ENCODE data around the gene RAMP3.

RAMP3 gene

DNA sequence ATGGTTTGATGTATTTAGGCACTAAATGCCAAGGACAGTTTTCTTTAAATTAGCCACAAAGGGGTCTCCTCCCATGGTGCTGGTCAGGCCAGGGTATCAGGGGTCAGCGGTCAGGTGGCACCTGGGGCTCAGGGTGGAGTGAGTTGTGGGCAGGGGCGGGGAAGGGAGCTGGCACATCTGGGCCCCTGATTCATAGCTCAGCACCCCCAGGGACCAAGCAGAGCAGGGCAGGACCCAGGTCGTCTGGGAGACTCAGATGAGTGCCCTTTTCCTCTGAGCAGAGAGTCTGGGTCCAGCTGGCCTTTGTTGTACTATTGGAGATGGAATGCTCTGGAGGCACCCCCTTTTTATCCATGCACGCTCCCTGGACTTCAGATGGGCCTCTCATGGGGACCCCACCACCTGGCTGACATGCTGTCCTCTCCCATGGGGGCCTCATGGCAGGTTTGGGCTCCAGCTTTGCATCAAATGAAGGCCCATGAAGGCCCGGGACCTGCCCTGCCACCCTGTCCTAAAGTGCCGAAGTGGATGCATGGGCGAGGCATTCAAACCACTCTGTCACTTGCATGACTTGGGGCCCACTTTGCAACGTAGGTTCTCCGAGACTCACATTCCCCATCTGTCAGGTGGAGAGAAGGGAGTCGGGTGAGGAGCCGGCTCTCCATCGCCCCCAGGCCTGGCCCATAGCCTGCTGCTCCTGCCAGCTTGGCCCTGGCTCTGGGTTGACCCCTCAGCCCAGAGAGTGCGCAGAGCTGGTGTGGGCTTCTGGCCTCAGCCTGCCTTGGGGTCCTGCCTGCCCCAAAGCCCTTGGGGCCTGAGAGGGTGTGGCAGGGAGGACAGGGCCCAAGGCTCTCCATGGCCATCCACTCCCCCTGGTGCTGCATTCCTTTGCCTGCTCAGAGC, 66.4 kb downstream of the RAMP3 start:
- DNase-seq (ENCODE audit: low read depth) = no peak

DNA sequence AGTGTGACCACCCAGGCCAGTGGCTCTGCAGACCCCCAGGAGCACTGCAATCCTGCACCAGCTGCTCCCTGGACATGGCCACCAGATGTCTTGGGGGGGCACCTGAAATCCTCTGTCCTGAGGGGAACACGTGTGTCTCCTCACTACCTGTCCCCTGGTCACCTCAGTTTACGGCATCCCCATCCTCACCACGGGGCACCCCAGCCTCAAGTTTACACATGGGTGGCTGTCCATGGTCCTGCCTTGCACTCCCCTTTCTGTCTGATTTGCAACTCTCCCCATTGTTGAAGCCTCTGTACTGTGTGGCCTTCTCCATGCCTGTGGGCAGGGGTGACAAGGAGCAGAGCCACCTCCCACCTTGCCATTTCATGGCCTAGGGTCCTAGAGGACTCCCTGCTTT, 67.2 kb downstream of the RAMP3 start:
- no peak for DNase-seq (ENCODE audit: low read depth)

DNA sequence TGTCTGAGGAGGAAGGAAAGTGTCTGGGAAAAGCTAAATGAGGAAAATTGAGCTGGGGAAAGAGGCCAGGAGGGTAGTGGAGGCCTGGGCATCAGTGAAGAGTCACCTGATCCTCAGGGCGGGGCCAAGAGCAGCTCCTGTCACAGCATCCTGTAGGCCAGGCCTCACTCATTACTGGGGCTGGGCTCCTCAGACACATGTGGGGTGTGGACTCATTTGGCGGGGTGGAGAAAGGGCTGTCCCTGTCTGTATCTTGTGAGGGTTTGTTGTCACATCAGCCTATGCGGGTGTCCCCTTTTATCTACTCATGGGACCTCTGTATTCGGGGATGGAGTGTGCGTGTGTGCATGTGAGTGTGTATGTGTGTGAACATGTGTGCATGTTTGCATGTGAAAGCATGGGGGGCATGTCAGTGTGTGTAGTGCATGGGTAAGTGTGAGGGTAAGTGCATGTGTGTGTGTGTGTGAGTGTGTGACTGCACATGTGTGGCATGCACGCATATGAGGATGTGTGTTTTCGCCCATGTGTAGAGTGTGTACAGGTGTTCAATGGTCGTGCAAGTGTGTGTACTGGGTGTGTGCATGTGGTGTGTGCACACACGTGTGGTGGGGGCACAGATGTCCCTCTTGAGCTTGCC, 67.8 kb downstream of the RAMP3 start:
- no peak for DNase-seq (ENCODE audit: low read depth)

DNA sequence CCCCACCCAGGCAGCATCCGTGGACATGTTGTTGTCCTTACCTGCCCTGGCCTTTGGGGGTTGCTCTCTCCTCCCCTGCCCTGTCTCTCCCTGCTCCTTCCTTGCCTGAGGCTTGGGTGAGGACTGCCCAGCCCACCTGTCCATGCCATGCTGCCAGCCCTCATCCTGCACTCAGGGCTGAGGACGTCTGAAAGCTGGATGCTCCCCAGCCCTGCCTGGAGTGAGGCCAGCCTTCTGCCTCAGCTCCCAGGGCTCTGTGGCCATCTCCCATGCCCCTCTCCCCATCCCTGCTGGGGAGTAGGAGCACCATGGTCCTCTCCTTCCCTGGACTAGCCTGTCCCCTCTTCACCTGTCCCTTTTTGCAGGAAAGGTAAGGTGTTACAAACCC, 68.4 kb downstream of the RAMP3 start:
- no peak for DNase-seq (ENCODE audit: low read depth)

DNA sequence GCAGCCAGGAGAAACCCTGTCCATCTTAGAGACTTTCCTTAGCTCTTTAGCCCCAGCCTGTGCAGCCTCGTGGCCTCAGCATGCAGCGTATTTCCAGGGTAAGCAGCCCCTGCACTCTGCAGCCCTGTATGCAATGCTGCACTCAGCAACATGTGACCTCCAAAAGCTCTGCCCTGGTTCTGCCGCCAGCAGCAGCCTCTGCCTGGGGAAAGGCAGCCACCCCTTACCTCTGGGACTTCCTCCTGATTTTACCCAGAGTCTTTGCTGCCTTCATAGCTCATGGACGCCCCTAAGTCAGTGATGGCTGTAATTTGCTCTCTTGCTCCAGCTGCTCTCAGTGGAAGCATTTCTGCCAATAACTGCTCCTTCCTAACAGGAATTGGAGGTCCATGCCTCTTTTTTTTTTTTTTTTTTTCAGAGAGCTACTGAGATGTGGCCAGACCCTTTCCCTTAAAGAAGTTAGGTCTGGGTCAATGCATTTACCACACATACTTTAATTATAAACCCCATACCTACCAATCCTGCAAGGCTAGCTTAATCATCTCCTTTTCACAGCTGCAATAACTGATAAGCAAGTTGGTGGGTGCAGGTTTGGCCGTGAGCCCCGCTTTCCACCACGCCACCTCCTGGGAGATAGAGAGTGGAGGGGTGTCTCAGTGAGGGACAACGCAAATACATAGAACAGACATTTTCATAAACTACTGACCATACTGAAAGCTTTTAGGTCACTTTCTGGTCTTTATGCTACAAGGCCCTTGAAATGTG, 71.7 kb downstream of the RAMP3 start:
- DNase-seq (ENCODE audit: low read depth) = no peak

DNA sequence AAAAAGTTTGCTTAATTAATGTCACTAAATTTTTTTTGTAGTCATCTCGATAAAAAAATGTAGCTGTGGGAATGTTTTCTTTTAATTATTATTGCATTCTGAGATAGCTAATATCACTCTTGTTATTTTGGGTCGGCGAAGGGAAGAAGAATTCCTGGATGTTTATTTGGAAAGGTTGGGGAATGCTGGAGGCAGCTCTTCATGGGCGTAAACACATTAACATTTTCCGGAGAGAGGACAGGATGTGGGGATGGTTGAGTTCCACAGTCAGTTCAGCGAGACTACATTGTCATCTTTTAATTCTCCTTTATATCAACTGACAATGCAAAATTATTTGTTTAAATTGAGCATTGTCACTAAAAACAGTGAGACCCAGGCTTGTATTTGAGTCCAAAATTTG, 72.5 kb downstream of the RAMP3 start:
- DNase-seq (ENCODE audit: low read depth) = no peak

DNA sequence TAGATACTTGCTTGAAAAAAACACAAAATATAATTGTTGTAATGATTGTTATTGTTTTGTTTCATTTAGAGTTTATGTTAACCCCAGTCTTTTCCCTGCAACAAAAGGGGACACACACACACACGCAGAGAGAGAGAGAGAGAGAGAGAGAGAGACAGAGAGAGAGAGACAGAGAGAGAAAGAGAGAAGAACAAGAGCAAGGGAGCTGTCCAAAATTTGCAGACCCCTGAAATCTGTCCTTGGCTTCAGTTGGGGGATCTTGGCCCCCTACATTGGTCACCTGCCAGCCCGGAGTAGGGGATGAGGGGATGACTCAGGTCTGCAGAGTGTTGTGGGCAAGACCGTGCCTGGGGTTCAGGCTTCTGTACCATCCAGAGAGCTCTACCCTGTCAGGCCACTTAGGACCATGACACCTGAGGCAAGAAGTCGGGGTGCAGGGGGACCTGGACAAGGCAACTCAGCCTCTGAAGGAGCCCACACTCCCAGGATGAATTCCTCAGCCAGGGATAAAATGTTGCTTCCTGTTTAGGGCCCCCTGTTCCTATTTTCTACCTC, 73.1 kb downstream of the RAMP3 start:
- no peak for DNase-seq (ENCODE audit: low read depth)

DNA sequence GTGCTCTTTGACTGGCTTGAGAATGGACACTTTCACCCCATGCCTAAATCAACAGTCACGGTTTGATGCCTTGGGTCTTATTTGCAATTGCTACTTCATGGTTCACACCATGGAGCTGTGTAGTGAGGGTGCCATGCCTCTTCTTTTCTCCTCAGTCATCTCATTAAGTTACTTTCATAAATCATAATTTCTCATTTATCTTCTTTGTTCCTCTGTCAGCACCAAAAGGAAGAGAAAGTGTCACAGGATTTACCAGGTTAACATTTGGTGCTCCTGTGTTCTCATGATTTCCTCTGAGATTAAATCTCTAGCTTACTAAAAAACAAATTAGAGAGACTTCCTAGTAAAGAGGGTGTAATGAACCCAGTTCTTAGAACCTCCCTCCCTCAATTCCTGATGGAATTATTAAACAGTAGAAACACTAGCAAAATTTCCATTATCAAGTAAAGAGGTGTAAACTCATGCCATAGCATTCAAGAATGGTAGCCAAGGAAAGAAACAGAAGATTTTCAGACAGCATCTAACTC, 75.7 kb downstream of the RAMP3 start:
- no peak for DNase-seq (ENCODE audit: low read depth)

Measured in stimulated activated CD4-positive, alpha-beta T cell treated with anti-CD3 and anti-CD28 coated beads, Interleukin-2, amount 100 ng/mL, for 4 hours (primary cell).